Esophagus squamous epithelium (tissue), 5 donors: ENCODE measurements around the gene BANF2. TPM values are rescaled to one million over a fixed set of nuclear protein-coding genes. Genes with fewer than 3 reads are reported as not detected.

Source experiments
- DNase-seq: peaks from one replicate; lab custom pipeline; 2025; lab: John Stamatoyannopoulos, UW
- H3K27ac ChIP-seq, 4 donors: fragments of 200-600 bp; sonication (generic); one replicate each; pipeline ENCODE4 v1.5.1; 2016 to 2019; ENCODE audit warnings: mild to moderate bottlenecking in 1 of 4
- H3K27me3 ChIP-seq, 4 donors: fragments of 200-600 bp; sonication (generic); 1 replicate in 3 of 4; 2 replicates in 1 of 4; pipeline versions ENCODE4 v1.5.1 to v1.6.0; 2017 to 2021; ENCODE audit warnings: antibody characterized with exemption in 1 of 4
- H3K36me3 ChIP-seq, 3 donors: fragments of 200-600 bp; sonication (generic); one replicate each; pipeline ENCODE4 v1.5.1; 2016 to 2019
- H3K4me1 ChIP-seq, 3 donors: fragments of 200-600 bp; sonication (generic); one replicate each; pipeline ENCODE4 v1.5.1; 2017 to 2019
- H3K4me3 ChIP-seq, 4 donors: fragments of 200-600 bp; sonication (generic); 1 replicate in 3 of 4; 2 replicates in 1 of 4; pipeline ENCODE4 v1.5.1; 2016 to 2019; ENCODE audit warnings: mild to moderate bottlenecking in 2 of 4, moderate library complexity in 1 of 4
- H3K9me3 ChIP-seq, 3 donors: fragments of 200-600 bp; sonication (generic); one replicate each; pipeline ENCODE4 v1.5.1; 2016 to 2019
- CTCF ChIP-seq, 6 experiments: fragments of 450-650 bp in 4 of 6; fragments of 200-600 bp in 2 of 6; sonication (generic) in 2 of 6; IDR thresholded peaks; one replicate each; pipeline ENCODE4 v1.5.1; 2016 to 2019; ENCODE audit warnings: antibody characterized with exemption in 6 of 6, mild to moderate bottlenecking in 4 of 6, moderate library complexity in 4 of 6
- POLR2A ChIP-seq, 4 donors: fragments of 450-650 bp; IDR thresholded peaks; one replicate each; pipeline ENCODE4 v1.6.1; 2017; ENCODE audit warnings: antibody characterized with exemption in 4 of 4, mild to moderate bottlenecking in 4 of 4, moderate library complexity in 3 of 4
- WGBS, 2 donors: methylation state at CpG; one replicate each; pipeline ENCODE4 v1.1.5; 2018; 5-methylcytosine and 5-hydroxymethylcytosine counted together
- intact Hi-C: fragments of 100-400 bp; cut with DNase I; formaldehyde crosslinking; loops from one replicate; pipeline ENCODE4 v1.15.0; 2022
- total RNA-seq, 4 donors: library from RNA; depleted of rRNA; stranded (reverse); fragments of >200 nt; gene quantifications; one replicate each; pipeline ENCODE4 v1.1.0, GENCODE V29; 2016
- donor health status: DM: yes; HTN: yes; CAD: no.

BANF2 gene
- total RNA-seq, 4 donors from 2014 or later = not detected

DNA sequence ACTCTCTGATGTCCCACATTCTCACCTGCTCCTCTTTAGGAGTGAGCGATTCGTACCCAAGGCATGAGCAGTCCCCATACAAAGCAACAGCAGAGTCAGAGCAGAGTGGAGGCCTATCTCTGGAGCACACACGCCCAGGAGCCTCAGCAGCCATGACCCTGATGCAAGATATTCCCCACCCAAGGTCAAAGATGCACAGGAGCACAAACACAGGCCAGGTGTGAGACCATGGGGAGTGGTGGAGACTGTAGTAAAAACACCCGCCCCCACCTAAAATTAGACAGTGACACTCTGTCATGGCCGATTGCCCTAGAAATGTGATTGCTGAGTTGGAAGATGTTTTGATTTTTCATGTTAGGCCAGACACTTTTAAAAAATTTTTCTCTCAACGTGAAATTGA, 39.1 kb upstream of the BANF2 start:
- Histone ChIP-seq H3K27me3 (no peaks in the 10 kb centered on the region), H3K9me3 (peaks cover 0 to 10% (median 5%) of the 10 kb centered on the region in 3 donors), H3K27ac (peak overlapping the region in 2 of 4 donors; percentile 47 to 48), H3K4me1 (peaks cover 0 to 50% (median 6%) of the 10 kb centered on the region in 3 donors), H3K4me3 (no peak overlapping the region), H3K36me3 (peaks cover 4 to 45% (median 6%) of the 10 kb centered on the region in 3 donors)
- intact Hi-C loops = no loop called here
- WGBS, 2 donors = 78 to 89% methylated on average over 3 of the region's 6 CpGs
- TF ChIP-seq POLR2A (IDR thresholded peaks at IDR 0.05) = no peak
- no peak for TF ChIP-seq CTCF (IDR thresholded peaks at IDR 0.05)
- no peak for DNase-seq

GRCh38 chr20:17661121-17661744, 38.5 kb upstream of the BANF2 start:
- Histone ChIP-seq H3K4me3 (no peak overlapping the region), H3K36me3 (peaks cover 4 to 41% (median 6%) of the 10 kb centered on the region in 3 donors), H3K27ac (peak overlapping the region in 2 of 4 donors; percentile 47 to 48), H3K27me3 (no peaks in the 10 kb centered on the region), H3K9me3 (peaks cover 0 to 10% (median 5%) of the 10 kb centered on the region in 3 donors), H3K4me1 (peaks cover 0 to 50% (median 6%) of the 10 kb centered on the region in 3 donors)
- intact Hi-C loops = no loop called here
- 54 to 61% methylated on average over 3 to 5 of the region's 5 CpGs for WGBS, 2 donors
- DNase-seq = no peak
- TF ChIP-seq CTCF (IDR thresholded peaks at IDR 0.05) = no peak
- TF ChIP-seq POLR2A (IDR thresholded peaks at IDR 0.05) = no peak

GRCh38 chr20:17662333-17663039, 37.3 kb upstream of the BANF2 start:
- peaks cover 4 to 29% (median 6%) of the 10 kb centered on the region in 3 donors for H3K36me3 ChIP-seq
- no peak for DNase-seq
- TF ChIP-seq CTCF (IDR thresholded peaks at IDR 0.05) = no peak
- no peak for TF ChIP-seq POLR2A (IDR thresholded peaks at IDR 0.05)
- H3K27me3 ChIP-seq = no peaks in the 10 kb centered on the region
- peaks cover 0 to 10% (median 5%) of the 10 kb centered on the region in 3 donors for H3K9me3 ChIP-seq
- peak overlapping the region in 2 of 4 donors; percentile 41 to 48 for H3K27ac ChIP-seq
- no peak overlapping the region for H3K4me3 ChIP-seq
- intact Hi-C loops = no loop called here
- peaks cover 0 to 54% (median 6%) of the 10 kb centered on the region in 3 donors for H3K4me1 ChIP-seq
- 61 to 76% methylated on average over 8 to 10 of the region's 10 CpGs for WGBS, 2 donors

DNA sequence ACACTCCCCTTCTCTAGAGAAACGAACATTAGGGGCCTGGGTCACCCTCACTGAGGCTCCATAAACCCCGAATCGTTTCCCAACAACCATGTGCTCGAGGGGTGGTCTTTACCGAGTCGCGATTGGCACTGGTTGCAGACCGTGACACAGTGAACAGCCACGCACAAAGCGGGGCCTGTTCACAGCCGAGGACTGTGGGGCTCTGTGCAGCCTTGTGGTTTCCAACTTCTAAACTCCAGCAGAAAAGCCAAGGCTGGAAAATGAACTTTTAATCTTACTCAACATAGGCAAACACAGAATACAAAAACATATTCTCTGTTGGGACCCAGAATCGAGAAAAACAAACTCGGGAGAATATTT, 36.7 kb upstream of the BANF2 start:
- no peak overlapping the region for H3K4me3 ChIP-seq
- WGBS, 2 donors = 74 to 90% methylated on average over 13 of the region's 13 CpGs
- TF ChIP-seq CTCF (IDR thresholded peaks at IDR 0.05) (no peak), POLR2A (IDR thresholded peaks at IDR 0.05) (no peak)

DNA sequence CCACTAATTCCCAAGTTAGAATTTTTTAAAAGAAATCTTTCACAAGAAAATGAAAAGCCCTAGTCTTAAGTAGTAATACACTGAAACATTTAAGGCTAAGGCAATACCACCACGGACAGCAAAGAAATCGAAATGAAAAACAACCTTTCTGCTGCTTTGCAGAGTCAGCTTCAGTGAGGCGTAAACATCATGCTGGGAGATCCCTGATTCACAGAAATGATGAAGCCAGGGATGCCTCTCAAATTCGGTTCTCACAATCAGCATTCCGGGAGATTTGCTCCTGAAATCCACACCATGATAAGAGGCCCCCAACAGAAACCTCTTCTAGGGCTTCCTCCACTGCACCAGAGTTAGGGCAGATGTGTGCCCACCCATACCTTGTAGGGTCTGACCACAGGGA, 36.3 kb upstream of the BANF2 start:
- peaks cover 0 to 29% (median 0%) of the 10 kb centered on the region in 3 donors for H3K36me3 ChIP-seq
- TF ChIP-seq POLR2A (IDR thresholded peaks at IDR 0.05) = no peak
- TF ChIP-seq CTCF (IDR thresholded peaks at IDR 0.05) = no peak
- no peak for DNase-seq
- no peak overlapping the region for H3K4me3 ChIP-seq
- H3K27ac ChIP-seq = peak overlapping the region in 1 of 4 donors; percentile 22
- H3K9me3 ChIP-seq = peaks cover 0 to 5% (median 3%) of the 10 kb centered on the region in 3 donors
- WGBS, 2 donors = 76 to 78% methylated on average over 5 of the region's 5 CpGs
- H3K4me1 ChIP-seq = peaks cover 0 to 54% (median 6%) of the 10 kb centered on the region in 3 donors
- H3K27me3 ChIP-seq = no peaks in the 10 kb centered on the region
- intact Hi-C loops = no loop called here

More for the DNA sequence above, 36.7 kb upstream of the BANF2 start:
- DNase-seq = no peak
- no peaks in the 10 kb centered on the region for H3K27me3 ChIP-seq
- peak overlapping the region in 1 of 4 donors; percentile 48 for H3K27ac ChIP-seq
- H3K36me3 ChIP-seq = peaks cover 4 to 29% (median 5%) of the 10 kb centered on the region in 3 donors
- peaks cover 0 to 54% (median 6%) of the 10 kb centered on the region in 3 donors for H3K4me1 ChIP-seq
- intact Hi-C loops = no loop called here
- peaks cover 0 to 10% (median 5%) of the 10 kb centered on the region in 3 donors for H3K9me3 ChIP-seq
